Neutrophil (primary cell): ENCODE results near the gene PGC.

Experiments
- H3K27ac ChIP-seq: fragments of 200-600 bp; sonication (generic); 2 replicates; pipeline ENCODE4 v1.5.1; 2016; ENCODE audit warnings: mild to moderate bottlenecking, moderate library complexity
- H3K27me3 ChIP-seq: fragments of 200-600 bp; sonication (generic); 2 replicates; pipeline ENCODE4 v1.6.0; 2016; ENCODE audit warnings: mild to moderate bottlenecking
- H3K36me3 ChIP-seq: fragments of 200-600 bp; sonication (generic); 2 replicates; pipeline ENCODE4 v1.5.1; 2017
- H3K4me1 ChIP-seq, 2 experiments: fragments of 200-600 bp in 1 of 2; sonication (generic) in 1 of 2; 1 replicate in 1 of 2; 2 replicates in 1 of 2; pipeline versions ENCODE4 v1.5.1 to v1.6.1; 2013 to 2016; ENCODE audit warnings: low read depth in 1 of 2, low read length in 1 of 2, mild to moderate bottlenecking in 1 of 2, moderate library complexity in 1 of 2; ENCODE audit not compliant: control insufficient read depth in 1 of 2, insufficient read depth in 1 of 2
- H3K4me3 ChIP-seq, 2 experiments: fragments of 200-600 bp in 1 of 2; sonication (generic) in 1 of 2; 1 replicate in 1 of 2; 2 replicates in 1 of 2; pipeline ENCODE4 v1.5.1; 2013 to 2016; ENCODE audit warnings: low read depth in 1 of 2, low read length in 1 of 2, mild to moderate bottlenecking in 1 of 2, moderate library complexity in 1 of 2
- H3K9me3 ChIP-seq: fragments of 200-600 bp; sonication (generic); 2 replicates; pipeline ENCODE4 v1.5.1; 2016
- TF ChIP-seq, protein P1 (sequence below): fragments of 200-600 bp; sonication (generic); IDR thresholded peaks from 2 replicates; pipeline ENCODE4 v1.5.1; 2016; ENCODE audit warnings: antibody characterized with exemption

PGC gene

DNA sequence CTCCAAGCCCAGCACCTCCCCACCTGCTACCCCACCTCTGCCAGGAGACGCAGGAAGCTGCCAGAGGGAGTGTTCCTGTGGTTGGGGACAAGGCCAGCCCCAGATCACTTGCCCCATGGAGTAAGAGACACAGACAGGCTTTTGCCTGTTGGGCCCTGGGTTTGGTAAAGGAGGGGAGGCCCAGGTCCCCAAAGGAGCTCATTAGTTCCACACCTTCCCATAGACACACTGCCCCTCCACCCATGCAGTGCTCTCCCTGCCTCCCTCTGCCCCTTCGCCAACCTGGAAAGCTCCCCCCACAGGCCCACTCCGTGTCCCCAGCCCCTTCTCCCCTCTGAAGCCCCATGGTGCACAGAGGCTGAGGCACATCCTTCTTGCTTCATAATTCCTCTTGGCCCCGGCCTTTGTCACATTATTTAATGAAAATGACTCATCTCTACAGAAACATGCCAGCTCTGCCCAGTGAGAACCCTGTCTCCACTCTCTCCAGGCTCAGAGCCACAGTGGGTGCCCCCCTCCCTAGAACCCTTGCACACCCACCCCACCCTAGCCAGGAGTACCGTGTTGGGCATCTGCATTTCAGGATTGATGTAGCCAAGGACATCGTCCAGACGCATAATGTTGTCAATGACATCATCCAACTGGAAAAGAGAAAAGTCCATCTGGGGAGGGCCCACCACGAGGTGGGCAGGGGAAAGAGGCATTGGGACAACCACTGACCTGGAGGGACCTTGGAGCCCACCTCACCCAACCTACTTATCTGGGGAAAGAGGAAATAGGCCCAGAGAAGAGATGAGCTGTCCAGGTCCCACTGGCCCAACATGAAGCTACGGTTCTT is 57.8 kb downstream of the PGC start:
- H3K4me1 ChIP-seq = no peaks in the 10 kb centered on the region
- TF ChIP-seq, protein P1, sequence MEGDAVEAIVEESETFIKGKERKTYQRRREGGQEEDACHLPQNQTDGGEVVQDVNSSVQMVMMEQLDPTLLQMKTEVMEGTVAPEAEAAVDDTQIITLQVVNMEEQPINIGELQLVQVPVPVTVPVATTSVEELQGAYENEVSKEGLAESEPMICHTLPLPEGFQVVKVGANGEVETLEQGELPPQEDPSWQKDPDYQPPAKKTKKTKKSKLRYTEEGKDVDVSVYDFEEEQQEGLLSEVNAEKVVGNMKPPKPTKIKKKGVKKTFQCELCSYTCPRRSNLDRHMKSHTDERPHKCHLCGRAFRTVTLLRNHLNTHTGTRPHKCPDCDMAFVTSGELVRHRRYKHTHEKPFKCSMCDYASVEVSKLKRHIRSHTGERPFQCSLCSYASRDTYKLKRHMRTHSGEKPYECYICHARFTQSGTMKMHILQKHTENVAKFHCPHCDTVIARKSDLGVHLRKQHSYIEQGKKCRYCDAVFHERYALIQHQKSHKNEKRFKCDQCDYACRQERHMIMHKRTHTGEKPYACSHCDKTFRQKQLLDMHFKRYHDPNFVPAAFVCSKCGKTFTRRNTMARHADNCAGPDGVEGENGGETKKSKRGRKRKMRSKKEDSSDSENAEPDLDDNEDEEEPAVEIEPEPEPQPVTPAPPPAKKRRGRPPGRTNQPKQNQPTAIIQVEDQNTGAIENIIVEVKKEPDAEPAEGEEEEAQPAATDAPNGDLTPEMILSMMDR = no peak
- peaks cover 73% of the 10 kb centered on the region for H3K36me3 ChIP-seq
- H3K9me3 ChIP-seq = no peaks in the 10 kb centered on the region
- H3K27ac ChIP-seq = no peak overlapping the region
- no peaks in the 10 kb centered on the region for H3K27me3 ChIP-seq
- no peak overlapping the region for H3K4me3 ChIP-seq

DNA sequence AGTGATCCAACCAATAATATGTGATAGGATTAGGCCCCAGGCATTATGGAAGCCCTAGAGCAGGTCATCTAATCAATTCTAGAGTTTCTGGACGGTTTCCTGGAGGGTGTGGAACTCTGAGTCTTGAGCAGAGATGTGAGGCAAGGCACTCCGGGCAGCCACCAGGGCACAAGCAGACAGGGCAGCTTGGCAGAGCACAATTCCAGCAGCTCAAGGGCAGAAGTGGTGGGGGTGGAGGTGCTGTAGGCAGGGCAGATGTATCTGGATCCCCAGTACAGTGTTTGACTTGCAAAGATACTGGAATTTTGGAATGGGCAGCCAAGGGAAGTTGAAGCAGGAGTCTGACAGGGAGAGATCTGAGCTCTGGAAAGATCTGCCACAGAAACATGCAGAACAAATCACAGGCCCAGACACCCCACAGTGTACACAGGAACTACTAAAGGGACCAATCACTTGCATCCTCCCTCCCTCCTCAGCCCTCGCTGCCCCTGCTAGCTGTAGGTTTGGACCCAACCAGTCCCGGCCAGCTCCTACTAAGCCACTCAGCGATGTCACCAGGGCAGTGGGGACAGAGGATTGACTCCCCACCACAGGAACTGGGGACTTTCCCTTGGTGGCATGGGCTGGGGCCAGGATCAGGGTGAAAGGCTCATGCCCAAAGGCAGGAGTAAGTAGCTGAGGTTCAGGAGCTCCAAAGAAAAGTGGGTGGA is 58.8 kb downstream of the PGC start:
- H3K27ac ChIP-seq = no peak overlapping the region
- TF ChIP-seq, protein P1 = no peak
- H3K9me3 ChIP-seq = no peaks in the 10 kb centered on the region
- no peak overlapping the region for H3K4me3 ChIP-seq
- peaks cover 4 to 5% of the 10 kb centered on the region in 2 experiments for H3K4me1 ChIP-seq
- H3K36me3 ChIP-seq = peaks cover 82% of the 10 kb centered on the region
- H3K27me3 ChIP-seq = peaks cover under 1% of the 10 kb centered on the region

DNA sequence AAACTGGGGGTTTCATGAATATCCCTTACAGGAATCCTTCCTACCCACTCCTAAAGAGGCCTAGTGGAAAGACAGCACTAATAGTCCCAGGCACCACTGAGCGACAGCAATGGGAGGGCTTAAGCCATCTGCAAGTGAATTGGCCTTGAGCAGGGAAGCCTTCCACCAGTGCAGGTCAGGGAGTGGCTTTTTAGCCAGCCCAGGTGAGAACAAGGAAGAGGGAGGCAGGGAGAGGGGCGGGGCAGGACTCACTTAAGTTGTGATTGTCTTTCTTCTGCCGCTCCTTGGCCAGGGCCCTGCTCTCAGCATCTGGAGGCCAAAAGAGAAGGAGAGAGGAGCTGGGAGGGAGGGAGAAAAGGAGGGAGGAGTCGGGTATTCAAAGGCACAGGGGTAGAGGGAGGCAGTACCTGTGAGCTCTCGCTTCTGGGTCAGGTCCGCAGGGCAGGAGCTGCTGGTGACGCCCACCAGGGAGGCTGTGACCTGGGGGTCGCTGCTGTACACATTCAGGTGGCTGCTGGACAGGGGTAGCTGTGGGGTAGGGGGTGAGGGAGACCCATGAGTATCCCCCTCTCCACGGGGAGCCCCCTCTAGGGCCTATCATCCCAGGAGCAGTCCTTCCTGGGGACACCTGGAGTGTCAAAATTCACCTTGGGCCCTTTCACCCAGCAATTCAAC is 59.6 kb downstream of the PGC start:
- TF ChIP-seq, protein P1 = no peak
- H3K36me3 ChIP-seq = peaks cover 82% of the 10 kb centered on the region

More for the DNA sequence above, 59.6 kb downstream of the PGC start:
- no peaks in the 10 kb centered on the region for H3K9me3 ChIP-seq
- H3K27ac ChIP-seq = no peak overlapping the region
- H3K4me3 ChIP-seq = no peak overlapping the region
- peaks cover 8% of the 10 kb centered on the region for H3K27me3 ChIP-seq
- peaks cover 11 to 12% of the 10 kb centered on the region in 2 experiments for H3K4me1 ChIP-seq
